Measurements from ENCODE around the gene PRR23E. TPM values are rescaled to one million over a fixed set of nuclear protein-coding genes. Genes with fewer than 3 reads are reported as not detected.

Gene PRR23E, protein sequence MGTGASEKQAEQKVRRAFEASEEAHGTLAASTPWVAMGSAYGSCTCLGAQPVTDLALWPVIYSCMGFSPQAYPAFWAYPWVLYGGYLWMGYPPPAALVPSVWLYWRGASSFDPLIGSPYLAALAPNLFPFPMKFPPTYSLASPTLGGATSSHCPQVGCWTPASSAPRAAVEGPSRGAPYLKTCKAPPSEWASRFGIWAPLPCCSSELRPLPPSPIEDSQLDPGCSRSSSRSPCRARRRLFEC
- total RNA-seq (2014; rRNA removed; shearing (Covaris generic)) (not detected in 2 replicates), total RNA-seq (2022) (not detected in 2 replicates), Bru-seq, nascent RNA (not detected), BruChase-seq, experiment 1, labeled RNA remaining after a 6-hour chase (not detected), BruChase-seq, experiment 2, labeled RNA remaining after a 2-hour chase (not detected)
- long read RNA-seq, result 0 reads

DNA sequence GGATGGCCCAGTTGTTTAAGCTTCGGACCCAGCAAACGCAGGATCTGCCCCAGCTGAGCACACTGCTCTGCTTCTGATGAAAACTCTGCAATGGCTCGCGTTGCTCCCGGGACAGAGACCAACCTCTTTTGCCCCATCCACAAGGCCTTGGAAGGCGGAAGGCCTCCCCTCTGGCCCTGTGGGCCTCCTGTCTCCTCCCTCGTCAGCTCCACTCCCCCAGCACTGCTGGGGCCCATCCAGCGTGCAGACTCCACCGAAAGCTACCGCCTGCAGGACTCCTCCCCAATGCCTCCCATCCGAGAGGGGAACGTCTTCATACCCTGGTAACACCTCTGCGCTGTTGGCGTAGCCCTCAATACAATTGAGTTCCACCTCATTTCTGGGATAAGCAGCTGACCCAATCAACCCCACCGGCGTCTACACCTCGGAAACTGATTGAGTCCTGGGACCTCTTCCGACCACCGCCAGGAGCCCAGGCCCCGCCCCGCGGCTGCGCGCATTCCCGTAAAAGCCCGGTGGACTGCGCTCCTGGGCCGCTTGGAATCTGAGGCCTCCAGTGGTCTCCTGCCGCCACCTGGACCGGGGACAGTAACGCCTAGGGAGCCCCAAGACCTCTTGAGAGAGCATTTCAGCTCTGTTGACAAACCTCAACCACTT is at the start of gene PRR23E:
TSS of gene PRR23E (plus strand) at position 556 of the 657 bp plus-strand sequence. CDS start 3,555 bp downstream, outside the sequence.
- DNase-seq (ENCODE audit: low spot score), result no peak
- peaks cover 6% of the 10 kb centered on the region; the same call in 1 of the 2 replicates for H3K9me3 ChIP-seq (ENCODE audit: low read length)
- CTCF ChIA-PET (ENCODE audit: unreplicated experiment), result no interaction called here

DNA sequence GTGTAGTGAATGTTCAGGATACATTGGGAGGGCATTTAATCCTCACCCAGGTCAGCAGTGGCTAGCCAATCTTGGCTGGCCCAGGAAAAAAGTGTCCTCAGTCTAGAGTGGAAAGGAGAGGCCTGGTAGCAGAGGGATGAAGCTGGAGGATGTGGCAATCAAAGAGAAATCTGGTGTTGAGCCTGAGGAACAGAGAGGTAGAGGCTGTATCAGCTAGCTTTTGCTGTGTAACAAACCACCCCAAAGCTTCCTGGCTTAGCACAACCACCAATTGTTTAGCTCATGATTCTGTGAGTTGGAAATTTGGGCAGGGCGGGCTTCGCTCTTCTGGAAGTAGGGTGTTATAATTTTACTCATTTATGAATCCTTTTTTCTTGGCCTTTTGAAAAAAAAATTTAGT is 49.8 kb upstream of the PRR23E start:
- Histone ChIP-seq H3K79me2 (ENCODE audit: insufficient read depth, low read depth, low read length) (no peaks in the 10 kb centered on the region), H3K4me2 (ENCODE audit: low read length) (no peak overlapping the region), H3K36me3 (ENCODE audit: insufficient read depth, low read length) (no peaks in the 10 kb centered on the region), H3K9me2 (ENCODE audit: insufficient read depth, low read length) (no peaks in the 10 kb centered on the region), H4K20me1 (ENCODE audit: insufficient read depth, low read length) (no peaks in the 10 kb centered on the region), H3K4me1 (ENCODE audit: insufficient read depth, low read length, poor library complexity, severe bottlenecking) (no peaks in the 10 kb centered on the region), H3K4me3 (ENCODE audit: low read depth, low read length, poor library complexity, severe bottlenecking) (no peak overlapping the region), H3K9me3 (ENCODE audit: low read length) (no peaks in the 10 kb centered on the region), H3K27ac (ENCODE audit: low read depth, low read length, poor library complexity, severe bottlenecking) (no peak overlapping the region), H2AFZ (ENCODE audit: low read length) (no peak overlapping the region)
- ChIA-PET CTCF (ENCODE audit: unreplicated experiment) (no interaction called here), POLR2A (no interaction called here)
- TF ChIP-seq EZH2phosphoT487 (IDR thresholded peaks at IDR 0.05; ENCODE audit: borderline replicate concordance, low read depth, low read length), result no peak
- BruUV-seq (replicated peaks), result no TSS peak
- intact Hi-C loops (cut with micrococcal nuclease; ENCODE audit: unreplicated experiment), result no loop called here
- DNase-seq (ENCODE audit: low spot score), result no peak

More for the DNA sequence above, at the start of gene PRR23E:
- intact Hi-C loops (cut with micrococcal nuclease; ENCODE audit: unreplicated experiment), result no loop called here
- no peak within 1 kb of the TSS for H3K27ac ChIP-seq (ENCODE audit: low read depth, low read length, poor library complexity, severe bottlenecking)
- H2AFZ ChIP-seq (ENCODE audit: low read length), result no peak within 1 kb of the TSS
- no peaks in the 10 kb centered on the region for H3K4me1 ChIP-seq (ENCODE audit: insufficient read depth, low read length, poor library complexity, severe bottlenecking)
- no peaks in the 10 kb centered on the region for H3K36me3 ChIP-seq (ENCODE audit: insufficient read depth, low read length)
- BruUV-seq (replicated peaks), result no TSS peak
- TF ChIP-seq CTCF (conservative IDR thresholded peaks at IDR 0.05; ENCODE audit: low read length) (no peak), EZH2phosphoT487 (IDR thresholded peaks at IDR 0.05; ENCODE audit: borderline replicate concordance, low read depth, low read length) (no peak)
- H3K4me3 ChIP-seq (ENCODE audit: low read depth, low read length, poor library complexity, severe bottlenecking), result no peak within 1 kb of the TSS
- H4K20me1 ChIP-seq (ENCODE audit: insufficient read depth, low read length), result no peaks in the 10 kb centered on the region
- H3K4me2 ChIP-seq (ENCODE audit: low read length), result no peak within 1 kb of the TSS
- no peaks in the 10 kb centered on the region for H3K79me2 ChIP-seq (ENCODE audit: insufficient read depth, low read depth, low read length)
- H3K9me2 ChIP-seq (ENCODE audit: insufficient read depth, low read length), result no peaks in the 10 kb centered on the region
- POLR2A ChIA-PET, result interaction anchor here (0.8 kb wide), 1 partner anchor 148 kb away, joined by 3 read pairs; no protein-coding TSS in a partner anchor

DNA sequence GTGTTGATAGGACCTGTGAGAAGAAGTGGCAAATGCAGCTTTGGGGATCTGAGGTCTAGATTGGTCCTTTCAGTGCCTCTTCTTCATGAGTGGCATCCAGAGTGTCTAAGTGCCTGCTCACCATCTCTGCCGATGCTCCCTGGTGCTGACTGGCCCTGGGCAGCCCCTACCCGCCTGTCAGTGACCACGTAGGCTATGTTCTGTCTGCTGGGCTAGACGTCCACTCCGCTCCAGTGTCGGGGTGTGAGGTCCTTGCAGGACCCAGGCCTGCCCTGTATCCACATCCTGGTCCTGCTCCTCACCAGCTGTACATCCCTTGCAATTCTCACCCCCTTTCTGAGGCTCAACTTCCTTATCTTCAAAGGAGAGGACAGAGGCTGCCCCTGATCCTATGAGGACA is 48.3 kb upstream of the PRR23E start:
- no peak for DNase-seq (ENCODE audit: low spot score)
- no peaks in the 10 kb centered on the region for H3K9me2 ChIP-seq (ENCODE audit: insufficient read depth, low read length)
- ChIA-PET POLR2A (no interaction called here), CTCF (ENCODE audit: unreplicated experiment) (no interaction called here)
- H2AFZ ChIP-seq (ENCODE audit: low read length), result no peak overlapping the region
- H3K9me3 ChIP-seq (ENCODE audit: low read length), result no peaks in the 10 kb centered on the region
- TF ChIP-seq EZH2phosphoT487 (IDR thresholded peaks at IDR 0.05; ENCODE audit: borderline replicate concordance, low read depth, low read length) (no peak), CTCF (conservative IDR thresholded peaks at IDR 0.05; ENCODE audit: low read length) (no peak)
- no peaks in the 10 kb centered on the region for H3K4me1 ChIP-seq (ENCODE audit: insufficient read depth, low read length, poor library complexity, severe bottlenecking)
- no peaks in the 10 kb centered on the region for H4K20me1 ChIP-seq (ENCODE audit: insufficient read depth, low read length)
- no peaks in the 10 kb centered on the region for H3K79me2 ChIP-seq (ENCODE audit: insufficient read depth, low read depth, low read length)
- H3K27ac ChIP-seq (ENCODE audit: low read depth, low read length, poor library complexity, severe bottlenecking), result no peak overlapping the region
- no peaks in the 10 kb centered on the region for H3K36me3 ChIP-seq (ENCODE audit: insufficient read depth, low read length)
- no peak overlapping the region for H3K4me3 ChIP-seq (ENCODE audit: low read depth, low read length, poor library complexity, severe bottlenecking)
- intact Hi-C loops (cut with micrococcal nuclease; ENCODE audit: unreplicated experiment), result no loop called here
- no TSS peak for BruUV-seq (replicated peaks)
- no peak overlapping the region for H3K4me2 ChIP-seq (ENCODE audit: low read length)
